ENCODE measurements around the gene GALNT14. TPM values are rescaled to one million over a fixed set of nuclear protein-coding genes. Genes with fewer than 3 reads are reported as not detected.

GALNT14 gene
- total RNA-seq, 1 donor from 2014 or later, result 7.4 TPM

DNA sequence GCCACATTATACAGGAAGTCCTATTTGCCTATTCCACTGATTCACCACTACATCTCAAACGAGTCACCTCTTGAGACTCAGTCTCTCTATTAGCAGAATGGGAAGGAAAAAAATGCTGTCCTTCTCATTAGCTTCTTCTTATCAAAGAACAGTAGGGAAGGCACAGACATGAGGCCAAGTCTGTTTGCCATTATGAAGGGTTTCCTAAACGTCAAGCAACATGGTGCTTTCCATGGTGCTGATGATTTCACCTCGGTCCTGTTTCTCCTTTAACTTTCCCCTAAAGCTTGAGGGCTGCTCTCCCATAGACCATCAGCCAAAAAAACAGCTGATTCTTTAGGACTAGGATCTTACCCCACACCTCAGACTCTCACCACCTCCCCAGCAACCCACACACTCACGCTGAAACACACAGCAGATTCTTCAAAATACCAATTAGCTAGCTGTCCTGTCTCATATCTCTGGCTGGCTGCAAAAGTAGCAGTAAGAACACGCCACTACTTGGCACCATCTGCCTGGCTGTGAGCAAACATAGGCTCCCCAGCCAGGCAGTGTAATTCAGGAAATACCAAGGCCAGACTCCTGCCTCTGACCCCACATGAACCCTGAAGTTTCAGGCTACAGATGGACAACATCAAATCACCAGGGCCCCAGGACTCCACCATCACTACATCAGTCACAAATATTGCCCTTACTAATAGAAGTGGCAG lies 30.5 kb downstream of the GALNT14 start:
- H3K27me3 Mint-ChIP-seq, result peaks cover 35% of the 10 kb centered on the region
- TF ChIP-seq CTCF (conservative IDR thresholded peaks at IDR 0.05), result no peak
- H3K9me3 Mint-ChIP-seq, result no peaks in the 10 kb centered on the region
- H3K36me3 Mint-ChIP-seq, result no peaks in the 10 kb centered on the region
- no peak for DNase-seq (ENCODE audit: extremely low spot score, unreplicated experiment)
- H3K4me1 Mint-ChIP-seq (ENCODE audit: unreplicated experiment), result no peaks in the 10 kb centered on the region
- H3K27ac Mint-ChIP-seq, result no peak overlapping the region
- H3K4me3 Mint-ChIP-seq, result no peak overlapping the region

- no peak overlapping the region for H3K27ac Mint-ChIP-seq
- no peaks in the 10 kb centered on the region for H3K9me3 Mint-ChIP-seq
- H3K4me3 Mint-ChIP-seq, result no peak overlapping the region
- H3K36me3 Mint-ChIP-seq, result no peaks in the 10 kb centered on the region
- H3K27me3 Mint-ChIP-seq, result peaks cover 35% of the 10 kb centered on the region
- DNase-seq (ENCODE audit: extremely low spot score, unreplicated experiment), result no peak
- no peak for TF ChIP-seq CTCF (conservative IDR thresholded peaks at IDR 0.05)
- no peaks in the 10 kb centered on the region for H3K4me1 Mint-ChIP-seq (ENCODE audit: unreplicated experiment)
Measured at GRCh38 chr2:31101701-31102100, 36.5 kb downstream of the GALNT14 start.

GRCh38 chr2:31097962-31098613 lies 40.2 kb downstream of the GALNT14 start:
- no peak for DNase-seq (ENCODE audit: extremely low spot score, unreplicated experiment)
- H3K27ac Mint-ChIP-seq, result no peak overlapping the region
- H3K9me3 Mint-ChIP-seq, result no peaks in the 10 kb centered on the region
- no peak for TF ChIP-seq CTCF (conservative IDR thresholded peaks at IDR 0.05)
- peaks cover 33% of the 10 kb centered on the region for H3K27me3 Mint-ChIP-seq
- H3K4me3 Mint-ChIP-seq, result no peak overlapping the region
- no peaks in the 10 kb centered on the region for H3K4me1 Mint-ChIP-seq (ENCODE audit: unreplicated experiment)
- H3K36me3 Mint-ChIP-seq, result no peaks in the 10 kb centered on the region

GRCh38 chr2:31090188-31090587 lies 48.1 kb downstream of the GALNT14 start:
- DNase-seq (ENCODE audit: extremely low spot score, unreplicated experiment), result no peak
- no peaks in the 10 kb centered on the region for H3K4me1 Mint-ChIP-seq (ENCODE audit: unreplicated experiment)
- peaks cover 39% of the 10 kb centered on the region for H3K27me3 Mint-ChIP-seq
- no peak overlapping the region for H3K4me3 Mint-ChIP-seq
- H3K9me3 Mint-ChIP-seq, result no peaks in the 10 kb centered on the region
- TF ChIP-seq CTCF (conservative IDR thresholded peaks at IDR 0.05), result no peak
- no peak overlapping the region for H3K27ac Mint-ChIP-seq
- no peaks in the 10 kb centered on the region for H3K36me3 Mint-ChIP-seq

GRCh38 chr2:31089645-31090044 lies 48.6 kb downstream of the GALNT14 start:
- no peak overlapping the region for H3K4me3 Mint-ChIP-seq
- no peaks in the 10 kb centered on the region for H3K9me3 Mint-ChIP-seq
- H3K4me1 Mint-ChIP-seq (ENCODE audit: unreplicated experiment), result no peaks in the 10 kb centered on the region
- no peak for TF ChIP-seq CTCF (conservative IDR thresholded peaks at IDR 0.05)
- H3K27me3 Mint-ChIP-seq, result peaks cover 39% of the 10 kb centered on the region
- no peaks in the 10 kb centered on the region for H3K36me3 Mint-ChIP-seq
- DNase-seq (ENCODE audit: extremely low spot score, unreplicated experiment), result no peak
- H3K27ac Mint-ChIP-seq, result no peak overlapping the region

Measured in type B pancreatic cell (in vitro differentiated cells).